ENCODE results near the gene AKNAD1. TPM values are rescaled to one million over a fixed set of nuclear protein-coding genes. Genes with fewer than 3 reads are reported as not detected.

Gene AKNAD1
- polyA plus RNA-seq, 1 of the 3 experiments (the other 2 are of a cell fraction) = 0.71 TPM

DNA sequence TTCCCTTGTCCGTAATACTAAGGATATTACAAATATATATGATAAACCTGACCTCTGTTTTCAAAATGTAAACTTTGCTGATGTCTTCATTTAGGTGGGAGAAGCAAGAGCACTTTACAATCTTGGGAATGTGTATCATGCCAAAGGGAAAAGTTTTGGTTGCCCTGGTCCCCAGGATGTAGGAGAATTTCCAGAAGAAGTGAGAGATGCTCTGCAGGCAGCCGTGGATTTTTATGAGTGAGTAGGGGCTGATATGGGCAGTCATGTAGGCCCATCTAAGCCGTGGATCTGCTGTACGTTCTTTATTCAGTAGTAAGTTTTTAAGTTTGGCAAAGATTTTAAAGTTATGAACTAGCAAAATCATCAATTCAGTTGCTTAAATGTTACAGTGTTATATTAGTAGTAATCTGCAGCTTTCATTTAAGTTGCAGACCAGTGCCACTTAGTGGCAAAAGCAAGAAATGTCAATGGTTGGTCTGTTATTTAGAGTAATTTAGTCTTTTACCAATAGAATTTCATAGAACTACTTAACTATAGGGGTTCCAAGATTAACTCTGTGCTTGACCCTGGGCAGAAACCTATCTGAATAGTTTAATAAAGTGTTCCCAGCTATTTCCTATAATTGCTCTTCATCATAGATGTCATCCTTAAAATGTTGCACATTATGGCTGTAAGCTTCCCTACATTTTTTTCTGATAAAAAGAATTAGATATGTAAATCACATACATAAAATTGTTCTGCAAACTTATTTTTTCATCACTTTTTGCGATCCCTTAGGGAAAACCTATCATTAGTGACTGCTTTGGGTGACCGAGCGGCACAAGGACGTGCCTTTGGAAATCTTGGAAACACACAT is 41.2 kb upstream of the AKNAD1 start:
- Histone ChIP-seq H2AFZ (ENCODE audit: low read depth) (0 out of 2 replicates have a peak overlapping the region, but pooled peaks have one; percentile 36), H3K79me2 (ENCODE audit: insufficient read depth) (peaks cover 15% of the 10 kb centered on the region; the same call in 1 of the 2 replicates), H3K27ac (ENCODE audit: low read depth in 2 of 2, low read length in 1 of 2) (peak overlapping the region in 1 of 2 experiments; percentile 20; a peak in 1 of 4 replicates), H3K9ac (no peak overlapping the region), H4K20me1 (ENCODE audit: insufficient read depth) (no peaks in the 10 kb centered on the region), H3K36me3 (replicated peaks in 1 of 2; ENCODE audit: control insufficient read depth in 1 of 2, insufficient read depth in 2 of 2, low read length in 1 of 2) (peaks cover 9 to 21% of the 10 kb centered on the region in 2 experiments), H3F3A (replicated peaks; ENCODE audit: insufficient read depth) (peaks cover 2% of the 10 kb centered on the region), H3K9me2 (no peaks in the 10 kb centered on the region), H3K4me2 (no peak overlapping the region), H3K9me3 (no peaks in the 10 kb centered on the region), H3K27me3 (ENCODE audit: insufficient read depth) (no peaks in the 10 kb centered on the region), H3K4me3 (ENCODE audit: low read depth in 2 of 2, low read length in 1 of 2) (peak overlapping the region in 1 of 2 experiments; percentile 5; a peak in 1 of 4 replicates), H3K4me1 (ENCODE audit: control insufficient read depth in 1 of 2, insufficient read depth in 2 of 2, low read depth in 1 of 2, low read length in 1 of 2) (peaks cover 0 to 2% of the 10 kb centered on the region in 2 experiments; a peak in 3 of 4 replicates)
- TF ChIP-seq POLR2AphosphoS5 (IDR thresholded peaks at IDR 0.05; ENCODE audit: low read depth, low read length) (no peak), SMC3 (IDR thresholded peaks at IDR 0.05; ENCODE audit: low read depth, low read length) (peak; percentile 66), TEAD4 (IDR thresholded peaks at IDR 0.05; ENCODE audit: borderline replicate concordance, insufficient read depth) (no peak), CHD2 (IDR thresholded peaks at IDR 0.05; ENCODE audit: low read length, partially characterized antibody) (no peak), JUND (IDR thresholded peaks at IDR 0.05) (no peak), YY1 (IDR thresholded peaks at IDR 0.05; ENCODE audit: low read depth) (no peak), ZBTB33 (IDR thresholded peaks at IDR 0.05; ENCODE audit: borderline replicate concordance, low read depth) (no peak), RAD21 (IDR thresholded peaks at IDR 0.05; ENCODE audit: low read length) (peak; percentile 91), CTCF (IDR thresholded peaks at IDR 0.05) (peak; percentile 83), RFX5 (IDR thresholded peaks at IDR 0.05; ENCODE audit: low read length) (no peak), EP300 (IDR thresholded peaks at IDR 0.05; ENCODE audit: borderline replicate concordance in 1 of 2, low read depth in 1 of 2, low read length in 1 of 2) (no peak)
- CTCF ChIA-PET = interaction anchor here (0.6 to 6.7 kb wide), 54 partner anchors 9 to 1441 kb away, joined by 3 to 104 read pairs (median 4); partner anchors contain the start of genes GPSM2, PRPF38B, RBM15 and STXBP3
- 65% methylated on average over 8 of the region's 8 CpGs for WGBS (ENCODE audit: low lambda C conversion rate)
- POLR2A ChIA-PET = interaction anchor here (0.9 kb wide), 1 partner anchor 206 kb away, joined by 5 read pairs; the partner anchor contains the start of gene PRPF38B
- peak; percentile 44 for DNase-seq
